Endodermal cell (in vitro differentiated cells): Measurements from ENCODE around the gene TTC28. TPM values are rescaled to one million over a fixed set of nuclear protein-coding genes. Genes with fewer than 3 reads are reported as not detected.

Source experiments
- DNase-seq: peaks from one replicate; pipeline ENCODE4 v3.0.0-alpha.2; 2017
- H3K27ac ChIP-seq: 2 replicates; pipeline ENCODE4 v1.5.1; 2013; ENCODE audit warnings: mild to moderate bottlenecking, low read depth, low read length, moderate library complexity
- H3K27me3 ChIP-seq: 2 replicates; pipeline ENCODE4 v1.6.1; 2013; ENCODE audit warnings: mild to moderate bottlenecking, low read length, moderate library complexity; ENCODE audit not compliant: insufficient read depth, control insufficient read depth, poor library complexity, severe bottlenecking
- H3K36me3 ChIP-seq: 2 replicates; pipeline ENCODE4 v1.7.0; 2013; ENCODE audit warnings: mild to moderate bottlenecking, low read length, moderate library complexity; ENCODE audit not compliant: control insufficient read depth, insufficient read depth
- H3K4me1 ChIP-seq: one replicate; pipeline ENCODE4 v1.7.0; 2013; ENCODE audit warnings: low read length; ENCODE audit not compliant: control insufficient read depth, insufficient read depth
- H3K4me3 ChIP-seq: 2 replicates; pipeline ENCODE4 v1.5.1; 2013; ENCODE audit warnings: mild to moderate bottlenecking, low read length, moderate library complexity
- H3K9ac ChIP-seq: 2 replicates; pipeline ENCODE4 v1.6.1; 2013; ENCODE audit warnings: mild to moderate bottlenecking, low read length, moderate library complexity; ENCODE audit not compliant: poor library complexity, severe bottlenecking; ENCODE audit errors: extremely low read depth
- H3K9me3 ChIP-seq: 2 replicates; pipeline ENCODE4 v1.6.1; 2013; ENCODE audit warnings: mild to moderate bottlenecking, low read length, moderate library complexity; ENCODE audit not compliant: control insufficient read depth
- H3K27ac Mint-ChIP-seq: 2 replicates; pipeline ENCODE4 v1.8.0; 2020; ENCODE audit warnings: mixed read lengths
- H3K27me3 Mint-ChIP-seq: 2 replicates; pipeline ENCODE4 v1.8.0; 2021; ENCODE audit warnings: mild to moderate bottlenecking, mixed read lengths; ENCODE audit not compliant: insufficient read depth
- H3K36me3 Mint-ChIP-seq: 2 replicates; pipeline ENCODE4 v1.8.0; 2020; ENCODE audit warnings: low read depth, mixed read lengths
- H3K4me1 Mint-ChIP-seq: 2 replicates; pipeline ENCODE4 v1.8.0; 2020; ENCODE audit warnings: mixed read lengths
- H3K4me3 Mint-ChIP-seq: 2 replicates; pipeline ENCODE4 v1.8.0; 2020; ENCODE audit warnings: mild to moderate bottlenecking, moderate library complexity, mixed read lengths
- H3K9me3 Mint-ChIP-seq: 2 replicates; pipeline ENCODE4 v1.8.0; 2020; ENCODE audit warnings: mild to moderate bottlenecking, mixed read lengths
- CTCF ChIP-seq: fragments of 200-600 bp; sonication (generic); conservative IDR thresholded peaks from 2 replicates; pipeline ENCODE4 v1.5.0; 2021; ENCODE audit warnings: antibody characterized with exemption, mild to moderate bottlenecking
- WGBS, 2 experiments: methylation state at CpG; one replicate each; pipeline versions ENCODE4 v1.1.5 to v1.1.7; 2013; ENCODE audit warnings: missing lambda C conversion rate in 2 of 2, mixed read lengths in 1 of 2; ENCODE audit not compliant: insufficient coverage in 1 of 2, insufficient read length in 1 of 2; 5-methylcytosine and 5-hydroxymethylcytosine counted together
- total RNA-seq, 2 donors: library from RNA; stranded (reverse); fragmentation: NEBNext Ultra II Directional in 1 of 2; extraction: Animal tissue kit (Norgen Biotek cat#: 25700) in 1 of 2; gene quantifications; 2 replicates in 1 of 2; 3 replicates in 1 of 2; pipeline ENCODE4 v1.2.1, GENCODE V29; 2021

TTC28 gene
- total RNA-seq, 2 donors from 2014 or later: 28.6 to 34.0 TPM

DNA sequence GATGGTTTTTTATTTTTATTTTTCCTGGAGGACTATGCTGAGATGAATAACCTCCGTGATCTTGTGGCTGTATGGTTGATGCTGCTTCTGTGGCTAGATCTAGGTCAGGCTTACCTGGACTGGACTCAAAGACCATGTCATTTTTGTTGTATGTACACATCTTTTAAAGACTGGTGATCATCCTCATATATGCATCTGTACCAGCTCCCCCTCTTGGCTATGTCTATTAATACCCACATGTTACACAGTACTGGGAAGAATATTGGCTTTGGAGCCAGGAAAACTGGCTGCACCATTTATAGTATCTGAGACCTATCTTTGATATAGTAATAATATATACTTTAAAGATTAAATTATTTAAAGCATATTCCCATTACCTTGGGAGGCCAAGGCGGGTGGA is 742.2 kb downstream of the TTC28 start:
- H3K27ac Mint-ChIP-seq: no peak overlapping the region
- no peaks in the 10 kb centered on the region for H3K4me1 Mint-ChIP-seq
- Histone ChIP-seq H3K36me3 (peaks cover 41% of the 10 kb centered on the region), H3K27ac (no peak overlapping the region), H3K4me1 (no peaks in the 10 kb centered on the region), H3K4me3 (no peak overlapping the region), H3K9me3 (peaks cover 20% of the 10 kb centered on the region), H3K9ac (no peak overlapping the region), H3K27me3 (no peaks in the 10 kb centered on the region)
- no peaks in the 10 kb centered on the region for H3K27me3 Mint-ChIP-seq
- 100% methylated on average over 1 to 2 of the region's 2 CpGs for WGBS, 2 experiments
- peaks cover 36% of the 10 kb centered on the region for H3K36me3 Mint-ChIP-seq
- peaks cover 5% of the 10 kb centered on the region for H3K9me3 Mint-ChIP-seq
- H3K4me3 Mint-ChIP-seq: no peak overlapping the region
- no peak for DNase-seq
- TF ChIP-seq CTCF: no peak

DNA sequence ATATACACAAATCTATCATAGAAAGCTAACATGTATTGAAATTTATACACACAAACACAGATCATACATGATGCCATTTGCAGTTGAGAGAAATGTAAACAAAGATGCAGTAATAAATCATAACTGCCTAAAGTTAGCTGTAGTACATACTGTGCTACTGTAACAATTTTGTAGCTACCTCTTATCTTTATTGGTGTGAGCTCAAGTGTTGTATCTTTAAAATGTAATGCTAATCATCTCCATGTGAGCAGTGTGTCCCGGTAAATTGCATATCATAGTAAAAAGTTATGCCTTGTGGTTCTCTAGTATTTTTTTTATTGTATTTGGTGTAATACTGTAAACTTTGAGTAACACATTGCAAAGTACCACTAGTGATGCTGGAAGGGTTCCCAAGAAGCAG is 743.7 kb downstream of the TTC28 start:
- H3K9me3 Mint-ChIP-seq: peaks cover 5% of the 10 kb centered on the region
- TF ChIP-seq CTCF: no peak
- WGBS, 2 experiments: 90 to 100% methylated on average over 1 of the region's 1 CpG
- H3K27ac Mint-ChIP-seq: no peak overlapping the region
- no peak for DNase-seq
- H3K4me3 Mint-ChIP-seq: no peak overlapping the region
- Histone ChIP-seq H3K27me3 (no peaks in the 10 kb centered on the region), H3K9ac (no peak overlapping the region), H3K4me1 (no peaks in the 10 kb centered on the region), H3K4me3 (no peak overlapping the region), H3K36me3 (peaks cover 35% of the 10 kb centered on the region), H3K27ac (no peak overlapping the region), H3K9me3 (peaks cover 20% of the 10 kb centered on the region)
- peaks cover 30% of the 10 kb centered on the region for H3K36me3 Mint-ChIP-seq
- no peaks in the 10 kb centered on the region for H3K27me3 Mint-ChIP-seq
- no peaks in the 10 kb centered on the region for H3K4me1 Mint-ChIP-seq

- peaks cover 6% of the 10 kb centered on the region for H3K4me1 ChIP-seq
- peaks cover 20% of the 10 kb centered on the region for H3K9me3 ChIP-seq
- no peak overlapping the region for H3K27ac ChIP-seq
- no peaks in the 10 kb centered on the region for H3K27me3 Mint-ChIP-seq
- peaks cover 5% of the 10 kb centered on the region for H3K9me3 Mint-ChIP-seq
- H3K4me3 ChIP-seq: no peak overlapping the region
- DNase-seq: no peak
- H3K4me1 Mint-ChIP-seq: peaks cover 5% of the 10 kb centered on the region
- H3K36me3 ChIP-seq: peaks cover 35% of the 10 kb centered on the region
- 96% methylated on average over 5 of the region's 5 CpGs; no CpG with 5 or more reads in 1 of the 2 experiments for WGBS, 2 experiments
- H3K36me3 Mint-ChIP-seq: peaks cover 30% of the 10 kb centered on the region
- no peak for TF ChIP-seq CTCF
- H3K27ac Mint-ChIP-seq: no peak overlapping the region
- H3K9ac ChIP-seq: no peak overlapping the region
- no peaks in the 10 kb centered on the region for H3K27me3 ChIP-seq
- no peak overlapping the region for H3K4me3 Mint-ChIP-seq
These were observed 745.6 kb downstream of the TTC28 start for GRCh38 chr22:27934069-27934468.
